ENCODE measurements around the gene CYTH4.

DNA sequence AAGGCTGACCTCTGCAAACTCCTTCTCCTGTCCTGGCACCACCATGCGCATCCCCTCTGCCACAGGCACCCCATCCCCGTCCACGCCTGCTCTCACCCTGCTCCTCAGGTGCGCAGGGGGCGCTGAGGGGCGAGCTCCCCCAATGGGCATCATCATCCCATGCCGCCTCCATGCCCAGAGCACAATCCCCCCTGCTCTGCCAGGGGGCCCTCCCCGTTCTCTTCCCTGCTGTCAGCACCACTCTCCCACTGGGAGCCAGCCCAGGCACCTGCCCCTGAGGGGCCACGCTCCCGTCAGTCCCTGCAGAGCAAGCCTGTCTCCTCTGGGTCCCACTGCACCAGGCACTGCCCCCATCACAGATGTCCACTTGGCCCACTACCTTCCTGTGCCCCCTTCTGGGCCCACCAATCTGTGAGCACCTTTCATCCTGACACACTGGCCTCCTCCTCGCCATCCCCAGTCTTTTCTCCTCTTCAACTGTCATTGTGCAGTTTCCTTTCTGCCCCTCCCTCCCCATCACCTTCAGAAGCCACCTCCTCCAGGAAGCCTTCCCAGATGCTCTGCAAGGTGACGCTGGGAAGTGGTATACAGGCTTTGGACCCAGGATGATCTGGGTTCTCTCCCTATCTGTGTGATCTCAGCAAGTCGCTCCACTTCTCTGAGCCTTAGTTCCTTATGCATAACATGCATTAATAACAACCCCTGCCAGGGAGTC is 62.6 kb downstream of the CYTH4 start:
- no peak for TF ChIP-seq POLR2A (IDR thresholded peaks at IDR 0.05)
- no peak for TF ChIP-seq CTCF (IDR thresholded peaks at IDR 0.05)
- TF ChIP-seq POLR2AphosphoS5 (IDR thresholded peaks at IDR 0.05), result no peak
